ENCODE results near the gene GADL1.

GRCh38 chr3:30710017-30710416 lies 184.4 kb downstream of the GADL1 start:
- TF ChIP-seq EZH2 (IDR thresholded peaks at IDR 0.05; ENCODE audit: low read length) (no peak), CTCF (optimal IDR thresholded peaks at IDR 0.05 in 1 of 3, IDR thresholded peaks at IDR 0.05 in 1 of 3, conservative IDR thresholded peaks at IDR 0.05 in 1 of 3; ENCODE audit: extremely low read depth in 1 of 3, insufficient read depth in 2 of 3, low read length in 3 of 3) (no peak)
